Neutrophil (primary cell): ENCODE results near the gene NTSR1.

Experiments
- H3K27ac ChIP-seq: fragments of 200-600 bp; sonication (generic); 2 replicates; pipeline ENCODE4 v1.5.1; 2016; ENCODE audit warnings: mild to moderate bottlenecking, moderate library complexity
- H3K27me3 ChIP-seq: fragments of 200-600 bp; sonication (generic); 2 replicates; pipeline ENCODE4 v1.6.0; 2016; ENCODE audit warnings: mild to moderate bottlenecking
- H3K36me3 ChIP-seq: fragments of 200-600 bp; sonication (generic); 2 replicates; pipeline ENCODE4 v1.5.1; 2017
- H3K4me1 ChIP-seq, 2 experiments: fragments of 200-600 bp in 1 of 2; sonication (generic) in 1 of 2; 1 replicate in 1 of 2; 2 replicates in 1 of 2; pipeline versions ENCODE4 v1.5.1 to v1.6.1; 2013 to 2016; ENCODE audit warnings: low read depth in 1 of 2, low read length in 1 of 2, mild to moderate bottlenecking in 1 of 2, moderate library complexity in 1 of 2; ENCODE audit not compliant: control insufficient read depth in 1 of 2, insufficient read depth in 1 of 2
- H3K4me3 ChIP-seq, 2 experiments: fragments of 200-600 bp in 1 of 2; sonication (generic) in 1 of 2; 1 replicate in 1 of 2; 2 replicates in 1 of 2; pipeline ENCODE4 v1.5.1; 2013 to 2016; ENCODE audit warnings: low read depth in 1 of 2, low read length in 1 of 2, mild to moderate bottlenecking in 1 of 2, moderate library complexity in 1 of 2
- H3K9me3 ChIP-seq: fragments of 200-600 bp; sonication (generic); 2 replicates; pipeline ENCODE4 v1.5.1; 2016
- TF ChIP-seq, protein P1 (sequence below): fragments of 200-600 bp; sonication (generic); IDR thresholded peaks from 2 replicates; pipeline ENCODE4 v1.5.1; 2016; ENCODE audit warnings: antibody characterized with exemption

The NTSR1 gene

DNA sequence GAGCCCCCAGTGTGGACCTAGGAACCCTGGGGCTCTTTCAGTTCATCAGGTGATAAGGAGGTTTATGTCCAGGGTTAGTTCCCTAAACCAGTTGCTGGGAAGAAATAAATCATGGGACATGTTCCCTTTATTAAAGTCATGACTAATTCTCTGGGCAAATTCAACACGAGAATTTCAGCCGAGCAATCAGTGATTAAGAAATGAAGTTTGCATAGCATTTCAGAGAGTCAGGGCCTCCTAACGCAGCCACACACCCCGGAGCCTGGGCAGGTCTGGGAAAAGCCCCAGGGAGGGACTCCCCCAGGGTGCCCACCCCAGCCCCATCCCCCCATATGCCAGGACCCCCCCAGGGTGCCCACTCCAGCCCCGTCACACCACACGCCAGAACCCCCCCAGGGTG, 46.2 kb upstream of the NTSR1 start:
- Histone ChIP-seq H3K4me1 (no peaks in the 10 kb centered on the region), H3K4me3 (no peak overlapping the region), H3K27me3 (no peaks in the 10 kb centered on the region), H3K9me3 (no peaks in the 10 kb centered on the region), H3K36me3 (no peaks in the 10 kb centered on the region), H3K27ac (no peak overlapping the region)
- TF ChIP-seq, protein P1, sequence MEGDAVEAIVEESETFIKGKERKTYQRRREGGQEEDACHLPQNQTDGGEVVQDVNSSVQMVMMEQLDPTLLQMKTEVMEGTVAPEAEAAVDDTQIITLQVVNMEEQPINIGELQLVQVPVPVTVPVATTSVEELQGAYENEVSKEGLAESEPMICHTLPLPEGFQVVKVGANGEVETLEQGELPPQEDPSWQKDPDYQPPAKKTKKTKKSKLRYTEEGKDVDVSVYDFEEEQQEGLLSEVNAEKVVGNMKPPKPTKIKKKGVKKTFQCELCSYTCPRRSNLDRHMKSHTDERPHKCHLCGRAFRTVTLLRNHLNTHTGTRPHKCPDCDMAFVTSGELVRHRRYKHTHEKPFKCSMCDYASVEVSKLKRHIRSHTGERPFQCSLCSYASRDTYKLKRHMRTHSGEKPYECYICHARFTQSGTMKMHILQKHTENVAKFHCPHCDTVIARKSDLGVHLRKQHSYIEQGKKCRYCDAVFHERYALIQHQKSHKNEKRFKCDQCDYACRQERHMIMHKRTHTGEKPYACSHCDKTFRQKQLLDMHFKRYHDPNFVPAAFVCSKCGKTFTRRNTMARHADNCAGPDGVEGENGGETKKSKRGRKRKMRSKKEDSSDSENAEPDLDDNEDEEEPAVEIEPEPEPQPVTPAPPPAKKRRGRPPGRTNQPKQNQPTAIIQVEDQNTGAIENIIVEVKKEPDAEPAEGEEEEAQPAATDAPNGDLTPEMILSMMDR = no peak

DNA sequence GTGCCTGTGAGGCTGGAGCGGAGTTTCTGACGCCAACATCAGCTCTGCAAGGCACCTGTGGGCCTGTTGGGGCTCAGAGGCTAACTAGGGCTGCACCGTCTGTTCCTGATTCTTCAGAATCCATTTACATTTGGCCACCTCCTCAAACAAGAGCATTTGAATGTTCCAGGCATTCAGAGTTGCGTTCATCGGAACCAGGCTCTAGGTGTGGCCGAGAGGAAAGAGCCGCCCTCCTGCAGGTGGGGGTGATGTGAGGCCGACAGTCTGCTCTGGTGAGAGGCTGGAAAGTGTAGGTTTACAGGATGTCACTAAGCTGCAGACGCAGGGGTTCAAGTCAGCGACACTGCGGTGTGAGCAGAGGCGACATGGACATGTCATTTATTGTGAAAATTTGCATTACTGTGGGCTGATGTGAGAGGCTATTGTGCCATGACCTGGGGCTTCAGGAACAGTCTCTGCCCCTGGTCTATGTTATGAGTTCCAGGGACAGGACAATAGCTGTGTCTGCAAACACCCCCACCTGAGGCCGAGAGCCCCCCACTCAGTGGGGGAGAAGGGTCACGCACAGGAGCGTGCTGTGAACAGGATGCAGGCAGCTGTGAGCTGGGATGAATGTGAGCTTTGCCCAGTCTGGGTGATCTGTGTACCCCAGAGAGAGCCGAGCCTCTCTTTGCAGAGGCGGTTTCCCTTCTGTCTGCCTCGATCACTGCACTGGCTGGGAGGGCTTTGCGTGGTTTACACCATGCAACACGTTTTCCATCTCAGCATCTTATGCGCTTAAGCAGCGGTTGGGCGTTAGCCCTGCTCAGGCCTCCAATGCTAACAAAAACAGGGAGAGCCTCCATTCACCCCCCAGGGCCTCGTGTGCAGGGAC, 45.3 kb upstream of the NTSR1 start:
- Histone ChIP-seq H3K9me3 (no peaks in the 10 kb centered on the region), H3K4me3 (no peak overlapping the region), H3K27ac (no peak overlapping the region), H3K4me1 (no peaks in the 10 kb centered on the region), H3K27me3 (no peaks in the 10 kb centered on the region), H3K36me3 (no peaks in the 10 kb centered on the region)
- TF ChIP-seq, protein P1 = no peak

DNA sequence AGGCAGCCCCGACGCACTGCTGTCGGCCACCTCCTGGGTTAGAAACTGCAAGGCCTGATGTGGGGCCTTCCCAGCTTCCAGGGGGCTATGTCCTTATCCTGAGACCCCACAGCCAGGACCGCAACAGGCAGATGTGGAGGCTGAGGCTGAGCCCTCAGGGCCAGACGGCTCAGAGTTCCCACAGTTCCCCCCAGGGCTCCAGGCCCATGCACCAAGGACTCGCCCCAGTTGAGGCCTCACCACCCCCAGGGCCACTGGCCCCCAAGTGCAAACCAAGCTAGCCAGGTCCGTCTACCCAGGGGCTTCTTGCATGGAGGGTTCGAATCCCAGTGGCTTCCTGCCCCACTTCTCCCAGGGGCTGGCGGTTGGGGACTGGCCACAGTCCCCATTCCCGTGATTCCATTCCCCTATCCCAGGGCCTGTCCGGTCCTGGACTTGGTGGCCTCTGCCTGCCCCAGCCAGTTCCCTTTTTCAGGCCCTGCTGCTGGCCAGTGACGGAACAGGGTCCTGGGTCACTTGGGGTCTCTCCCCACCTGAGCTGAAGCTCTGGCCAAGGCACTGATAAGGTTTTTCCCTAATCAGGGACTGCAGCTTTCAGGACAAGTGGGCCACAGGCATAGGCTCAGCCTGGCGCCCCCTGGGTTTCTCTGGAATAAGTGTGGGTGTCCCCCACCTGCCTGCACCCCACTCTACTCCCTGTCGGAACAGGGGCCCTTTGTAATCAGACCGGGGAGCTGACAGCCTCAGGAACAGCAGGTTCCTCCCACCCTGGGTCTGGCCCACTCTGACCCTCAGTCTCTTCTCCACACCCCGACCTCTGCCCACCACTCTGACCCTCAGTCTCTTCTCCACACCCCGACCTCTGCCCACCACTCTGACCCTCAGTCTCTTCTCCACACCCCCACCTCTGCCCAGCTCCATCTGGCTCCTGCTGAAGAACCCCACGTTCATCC, 44.3 kb upstream of the NTSR1 start:
- H3K27me3 ChIP-seq = no peaks in the 10 kb centered on the region

DNA sequence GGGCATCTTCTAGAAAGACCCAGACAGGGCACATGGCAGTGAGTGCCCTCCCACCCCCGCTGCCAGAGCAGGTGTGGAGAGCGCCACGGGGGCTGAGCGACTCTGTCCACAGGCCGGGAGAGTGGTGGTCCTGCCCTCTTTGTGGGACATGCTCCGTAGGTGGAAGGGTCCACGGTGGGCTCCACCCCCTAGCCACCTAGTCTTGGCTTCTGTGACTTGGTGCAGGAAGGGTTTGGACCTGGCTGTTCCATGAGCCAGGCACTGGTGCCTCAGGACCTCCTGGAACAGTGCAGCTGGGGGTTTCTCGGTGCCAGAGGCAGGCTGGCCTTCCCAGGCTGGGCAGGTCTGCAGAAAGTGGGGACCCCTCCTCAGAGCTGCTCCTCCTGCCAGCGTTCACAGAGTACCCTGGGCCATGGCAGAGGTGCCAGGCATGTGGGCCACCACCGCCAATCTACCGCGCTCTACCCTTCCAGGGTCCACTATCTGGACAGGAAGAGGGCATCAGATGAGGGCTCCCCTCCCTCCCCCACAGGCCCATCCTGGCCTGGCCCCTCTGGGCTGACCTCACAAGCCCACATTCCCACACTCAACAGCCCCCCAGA, 43.4 kb upstream of the NTSR1 start:
- TF ChIP-seq, protein P1 = no peak
- no peaks in the 10 kb centered on the region for H3K4me1 ChIP-seq
- no peaks in the 10 kb centered on the region for H3K36me3 ChIP-seq
- H3K27ac ChIP-seq = no peak overlapping the region
- no peaks in the 10 kb centered on the region for H3K9me3 ChIP-seq
- H3K27me3 ChIP-seq = no peaks in the 10 kb centered on the region
- no peak overlapping the region for H3K4me3 ChIP-seq

More for the DNA sequence above, 44.3 kb upstream of the NTSR1 start:
- Histone ChIP-seq H3K9me3 (no peaks in the 10 kb centered on the region), H3K27ac (no peak overlapping the region), H3K4me1 (no peaks in the 10 kb centered on the region), H3K36me3 (no peaks in the 10 kb centered on the region), H3K4me3 (no peak overlapping the region)
- TF ChIP-seq, protein P1 = no peak
